NCI-H2081 treated with DMSO at 0.1 percent for 48 hours (cell line): Measurements from ENCODE around the gene ZNF302.

Experiments used
- DNase-seq: peaks from one replicate; lab custom pipeline; 2025; lab: John Stamatoyannopoulos, UW

ZNF302 gene

GRCh38 chr19:34732612-34733211, 55.2 kb downstream of the ZNF302 start:
- no peak for DNase-seq

DNA sequence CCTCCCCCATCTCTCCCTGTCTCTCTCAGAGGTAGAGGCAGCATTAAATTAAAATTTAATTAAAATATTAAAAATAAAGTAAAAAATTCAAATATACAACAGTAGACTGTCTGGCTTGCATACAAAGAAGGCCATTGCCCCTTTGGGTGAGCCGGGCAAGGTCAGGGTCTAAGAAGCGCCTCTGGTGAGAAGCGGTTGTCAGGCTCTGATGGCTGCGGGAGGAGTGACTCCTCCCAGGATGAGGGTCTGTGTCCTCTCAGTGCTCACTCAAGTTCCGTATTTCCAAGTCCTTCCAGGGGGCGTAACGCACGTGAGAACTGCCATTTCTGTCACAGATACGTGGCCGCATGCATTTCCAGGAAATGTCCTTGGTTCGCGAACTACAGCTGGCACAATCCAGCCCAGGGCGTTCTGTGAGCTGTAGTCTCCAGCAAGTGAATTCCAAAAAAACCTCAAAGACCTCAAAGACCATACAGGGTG, 55.8 kb downstream of the ZNF302 start:
- no peak for DNase-seq

DNA sequence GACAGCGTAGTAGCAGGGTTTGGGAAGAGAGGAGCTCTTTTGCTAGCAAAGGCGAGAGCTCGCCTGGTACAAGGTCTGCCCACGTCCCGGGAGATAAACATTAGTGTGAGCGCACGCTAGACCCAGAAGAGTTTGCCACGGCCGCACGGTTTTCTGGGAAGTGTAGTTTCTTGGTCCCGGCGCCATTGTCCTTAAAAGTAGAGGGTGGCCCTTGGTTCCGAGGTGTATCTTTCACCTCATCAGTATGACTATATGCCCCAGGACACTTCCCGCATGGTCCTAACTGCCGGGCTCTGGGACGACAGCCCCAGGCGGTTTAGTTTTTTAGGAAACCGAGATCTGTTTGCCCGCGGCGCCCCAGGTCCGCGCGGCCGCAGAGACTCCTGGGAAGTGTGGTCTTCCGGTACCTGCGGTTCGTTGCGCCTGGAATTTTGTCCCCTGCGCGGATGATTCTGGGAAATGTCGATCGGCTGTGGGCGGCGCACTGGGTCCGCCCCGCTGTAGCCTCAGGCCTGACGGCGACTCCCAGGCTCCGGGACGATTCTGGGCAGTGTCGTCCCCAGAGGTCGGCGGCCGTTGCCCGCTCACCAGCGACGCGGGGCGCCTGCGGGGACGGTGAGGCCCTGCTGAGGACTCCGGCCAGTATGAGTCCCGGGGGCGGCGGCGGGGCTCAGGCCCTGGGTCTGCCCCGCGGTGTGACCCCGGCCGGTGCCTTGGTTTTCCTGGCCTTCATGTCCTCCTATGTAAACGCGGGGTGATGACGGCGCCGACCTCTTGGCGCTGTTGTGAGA, 56.5 kb downstream of the ZNF302 start, which contains the start of gene ZNF181:
Gene ZNF181 (plus strand): TSS at position 498 of the 791 bp plus-strand sequence. CDS start 795 bp downstream, outside the sequence.
- DNase-seq, result peak; percentile 55

- peak; percentile 1 for DNase-seq
Measured at GRCh38 chr19:34734537-34735103, 57.1 kb downstream of the ZNF302 start.
